ENCODE data around the gene STMND1.

STMND1 gene

GRCh38 chr6:17161076-17161475 lies 59.2 kb downstream of the STMND1 start:
- DNase-seq (ENCODE audit: low read depth, low spot score), result no peak

DNA sequence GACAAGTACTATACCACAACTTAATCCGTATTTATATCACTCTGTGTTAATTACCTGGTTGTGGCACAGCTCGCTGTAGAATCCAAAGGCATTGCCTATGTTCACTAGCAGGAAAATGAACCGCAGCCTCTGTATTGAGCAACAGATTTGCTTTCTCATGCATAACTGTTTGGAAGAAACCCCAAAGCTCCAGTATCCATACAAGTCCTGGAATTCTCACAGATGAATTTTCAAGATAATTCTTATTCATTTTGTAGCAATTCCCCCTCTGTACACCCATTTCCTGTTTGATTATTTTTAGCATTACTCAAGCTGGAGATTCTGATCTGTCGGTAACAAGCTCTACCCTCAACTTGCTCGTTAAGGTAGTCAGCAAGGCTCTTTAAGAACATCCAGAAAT lies 63.5 kb downstream of the STMND1 start:
- no peak for DNase-seq (ENCODE audit: low read depth, low spot score)

- DNase-seq (ENCODE audit: low read depth, low spot score), result peak; percentile 3
Observed at GRCh38 chr6:17167327-17167979, 65.6 kb downstream of the STMND1 start.

- DNase-seq (ENCODE audit: low read depth, low spot score), result peak; percentile 20
Observed at GRCh38 chr6:17169291-17169690, 67.4 kb downstream of the STMND1 start.

DNA sequence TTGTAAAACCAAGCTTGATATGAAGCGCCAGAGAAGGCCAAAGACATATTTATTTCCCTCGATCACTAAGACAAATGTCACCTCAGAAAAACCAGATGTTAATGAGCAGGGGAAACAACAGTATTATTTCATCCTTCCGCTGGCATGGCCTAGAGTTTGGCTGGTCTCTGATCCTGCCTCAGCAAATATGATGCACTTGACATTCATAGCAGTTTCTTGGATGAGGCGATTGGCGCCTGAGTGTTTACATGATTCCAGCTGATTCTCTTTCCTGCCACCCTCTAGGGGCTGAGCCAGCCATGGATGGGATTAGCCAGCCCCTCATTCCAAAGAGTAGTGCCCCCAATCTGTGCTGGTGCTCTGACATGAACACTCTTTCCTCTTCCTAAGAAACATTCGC lies 67.9 kb downstream of the STMND1 start:
- DNase-seq (ENCODE audit: low read depth, low spot score), result no peak

- DNase-seq (ENCODE audit: low read depth, low spot score), result no peak
Observed at GRCh38 chr6:17172836-17173470, 71.1 kb downstream of the STMND1 start.

DNA sequence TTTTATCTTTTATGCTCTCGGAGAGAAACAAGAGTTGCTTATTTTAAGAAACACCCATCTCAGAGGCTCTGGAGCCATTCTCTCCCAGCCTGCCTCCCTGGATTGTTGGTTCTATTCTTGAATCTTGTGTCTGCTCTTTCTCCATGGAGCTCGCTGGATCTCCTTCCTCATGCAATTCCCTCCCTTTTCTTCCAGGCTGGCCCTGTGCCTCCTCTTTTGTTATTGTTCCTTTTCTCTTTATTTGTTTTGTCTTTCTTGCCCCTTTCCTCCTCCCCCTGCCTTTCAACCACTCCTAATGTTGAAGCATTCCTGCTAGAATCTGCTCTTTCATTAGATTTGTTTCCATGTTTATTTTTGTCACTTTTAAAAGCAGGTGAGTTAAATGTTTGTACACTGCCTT lies 76.5 kb downstream of the STMND1 start:
- DNase-seq (ENCODE audit: low read depth, low spot score), result no peak

DNA sequence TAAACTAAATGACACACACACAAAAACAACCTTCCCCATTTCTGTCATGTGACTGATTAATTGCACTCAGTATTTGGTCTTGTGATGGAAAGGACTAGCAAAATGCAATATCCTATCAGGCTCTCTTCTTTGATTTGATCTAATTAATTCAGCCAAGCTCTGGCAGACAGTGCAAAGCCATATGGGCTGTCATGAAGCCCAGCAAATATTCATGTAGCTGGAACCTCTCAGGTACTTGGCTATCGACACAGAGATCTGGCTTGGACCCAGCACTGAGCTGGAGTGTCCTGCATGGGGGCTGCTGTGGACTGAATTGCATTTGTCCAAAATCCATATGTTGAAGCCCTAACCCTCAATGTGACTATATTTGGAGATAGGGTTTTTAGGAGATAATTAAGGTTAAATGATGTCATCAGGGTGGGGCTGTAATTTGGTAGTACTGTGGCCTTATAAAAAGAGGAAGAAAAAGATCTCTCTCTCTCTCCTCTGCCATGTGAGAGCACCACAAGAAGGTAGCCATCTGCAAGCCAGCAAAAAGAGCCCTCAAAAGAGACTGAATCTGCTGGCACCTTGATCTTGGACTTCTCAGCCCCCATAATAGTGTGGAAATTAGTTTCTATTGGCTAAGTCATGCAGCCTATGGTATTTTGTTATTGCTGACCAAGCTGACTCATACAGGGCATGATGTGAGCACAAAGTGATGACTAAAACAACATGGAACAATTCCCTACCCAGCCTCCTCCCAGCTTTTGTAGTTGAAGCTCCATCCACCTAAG lies 77.1 kb downstream of the STMND1 start:
- DNase-seq (ENCODE audit: low read depth, low spot score), result no peak

- DNase-seq (ENCODE audit: low read depth, low spot score), result no peak
Observed at GRCh38 chr6:17179530-17180073, 77.8 kb downstream of the STMND1 start.
